Liver (tissue), 9 donors: ENCODE data around the gene ADAMTS20. TPM values are rescaled to one million over a fixed set of nuclear protein-coding genes. Genes with fewer than 3 reads are reported as not detected.

Source experiments
- DNase-seq: peaks from one replicate; pipeline ENCODE4 v3.0.0-alpha.2; 2017; ENCODE audit warnings: low spot score
- H3K27ac ChIP-seq, 2 donors: one replicate each; pipeline ENCODE4 v1.7.0; 2013; ENCODE audit warnings: inconsistent platforms in 2 of 2, low read length in 2 of 2, control low read depth in 1 of 2, low read depth in 1 of 2, mild to moderate bottlenecking in 1 of 2
- H3K27me3 ChIP-seq, 4 donors: one replicate each; pipeline versions ENCODE4 v1.6.1 to v1.7.0; 2013; ENCODE audit warnings: low read length in 3 of 4, inconsistent platforms in 1 of 4, mild to moderate bottlenecking in 1 of 4, moderate library complexity in 1 of 4; ENCODE audit not compliant: control insufficient read depth in 4 of 4, insufficient read depth in 4 of 4
- H3K36me3 ChIP-seq, 4 donors: one replicate each; pipeline versions ENCODE4 v1.6.1 to v1.7.0; 2013; ENCODE audit warnings: low read length in 3 of 4, mild to moderate bottlenecking in 3 of 4, low read depth in 1 of 4, moderate library complexity in 1 of 4; ENCODE audit not compliant: control insufficient read depth in 4 of 4, insufficient read depth in 3 of 4
- H3K4me1 ChIP-seq, 4 donors: one replicate each; pipeline versions ENCODE4 v1.6.1 to v1.7.0; 2013; ENCODE audit warnings: low read length in 3 of 4, mild to moderate bottlenecking in 3 of 4, moderate library complexity in 1 of 4; ENCODE audit not compliant: control insufficient read depth in 4 of 4, insufficient read depth in 4 of 4
- H3K4me3 ChIP-seq, 3 donors: one replicate each; pipeline versions ENCODE4 v1.6.1 to v1.7.0; 2013; ENCODE audit warnings: low read length in 3 of 3, control low read depth in 1 of 3, low read depth in 1 of 3, mild to moderate bottlenecking in 1 of 3
- H3K9ac ChIP-seq, 2 donors: one replicate each; pipeline ENCODE4 v1.7.0; 2013; ENCODE audit warnings: low read length in 2 of 2, mild to moderate bottlenecking in 2 of 2, moderate library complexity in 2 of 2, control low read depth in 1 of 2, low read depth in 1 of 2
- H3K9me3 ChIP-seq, 4 donors: one replicate each; pipeline versions ENCODE4 v1.6.1 to v1.7.0; 2013; ENCODE audit warnings: low read length in 3 of 4; ENCODE audit not compliant: control insufficient read depth in 4 of 4
- CTCF ChIP-seq: fragments of 150-350 bp; IDR thresholded peaks from 2 replicates; pipeline ENCODE4 v1.5.1; 2017; ENCODE audit warnings: improper control_type of control experiment, low read depth, low read length; ENCODE audit not compliant: missing input control
- EGR1 ChIP-seq, 2 donors: IDR thresholded peaks; 2 replicates each; pipeline ENCODE4 v1.6.1; 2016 to 2018; ENCODE audit warnings: antibody characterized with exemption in 2 of 2, low read depth in 2 of 2
- FOXA1 ChIP-seq: IDR thresholded peaks from 2 replicates; pipeline ENCODE4 v1.6.1; 2016; ENCODE audit warnings: antibody characterized with exemption
- FOXA2 ChIP-seq: IDR thresholded peaks from 2 replicates; pipeline ENCODE4 v1.6.1; 2016; ENCODE audit warnings: antibody characterized with exemption
- GABPA ChIP-seq, 2 donors: IDR thresholded peaks in 1 of 2; conservative IDR thresholded peaks in 1 of 2; 2 replicates each; pipeline ENCODE4 v1.6.1; 2016; ENCODE audit warnings: antibody characterized with exemption in 2 of 2, mild to moderate bottlenecking in 1 of 2, moderate library complexity in 1 of 2
- HNF4A ChIP-seq, 2 donors: conservative IDR thresholded peaks; 2 replicates each; pipeline ENCODE4 v1.6.1; 2016; ENCODE audit warnings: antibody characterized with exemption in 2 of 2, mild to moderate bottlenecking in 2 of 2
- HNF4G ChIP-seq: IDR thresholded peaks from 2 replicates; pipeline ENCODE4 v1.6.1; 2016; ENCODE audit warnings: antibody characterized with exemption
- JUND ChIP-seq, 2 donors: IDR thresholded peaks; 2 replicates each; pipeline ENCODE4 v1.6.1; 2016; ENCODE audit warnings: antibody characterized with exemption in 2 of 2
- MAX ChIP-seq: IDR thresholded peaks from 2 replicates; pipeline ENCODE4 v1.6.1; 2016; ENCODE audit warnings: antibody characterized with exemption
- NR2F2 ChIP-seq: IDR thresholded peaks from 2 replicates; pipeline ENCODE4 v1.6.1; 2016; ENCODE audit warnings: antibody characterized with exemption
- RAD21 ChIP-seq, 2 donors: IDR thresholded peaks; 2 replicates each; pipeline ENCODE4 v1.6.1; 2016; ENCODE audit warnings: antibody characterized with exemption in 2 of 2, mild to moderate bottlenecking in 2 of 2
- REST ChIP-seq: IDR thresholded peaks from 2 replicates; pipeline ENCODE4 v1.6.1; 2016; ENCODE audit warnings: antibody characterized with exemption, mild to moderate bottlenecking
- RXRA ChIP-seq, 2 donors: IDR thresholded peaks; 2 replicates each; pipeline ENCODE4 v1.6.1; 2017 to 2018; ENCODE audit warnings: antibody characterized with exemption in 2 of 2, mild to moderate bottlenecking in 1 of 2
- SP1 ChIP-seq: IDR thresholded peaks from 2 replicates; pipeline ENCODE4 v1.6.1; 2018; ENCODE audit warnings: antibody characterized with exemption, mild to moderate bottlenecking
- TAF1 ChIP-seq: conservative IDR thresholded peaks from 2 replicates; pipeline ENCODE4 v1.6.1; 2016; ENCODE audit warnings: antibody characterized with exemption, mild to moderate bottlenecking
- YY1 ChIP-seq: IDR thresholded peaks from 2 replicates; pipeline ENCODE4 v1.6.1; 2016; ENCODE audit warnings: antibody characterized with exemption, mild to moderate bottlenecking
- ZBTB33 ChIP-seq: IDR thresholded peaks from 2 replicates; pipeline ENCODE4 v1.6.1; 2016; ENCODE audit warnings: antibody characterized with exemption
- WGBS: extraction: QIAGEN DNeasy Blood & Tissue Kit; methylation state at CpG from one replicate; pipeline ENCODE4 v1.1.7; 2013; 5-methylcytosine and 5-hydroxymethylcytosine counted together
- polyA plus RNA-seq, 2 donors: library from polyadenylated mRNA; stranded (reverse) in 1 of 2; unstranded in 1 of 2; fragments of 200-250 nt in 1 of 2; fragments of >200 nt in 1 of 2; fragmentation: Nextera tagmentation in 1 of 2; extraction: Ambion mirVana in 1 of 2; gene quantifications; one replicate each; pipeline versions ENCODE4 v1.2.1 to v1.2.3, GENCODE V29; 2013 to 2015
- total RNA-seq, 2 donors: library from RNA; depleted of rRNA; stranded (reverse); fragments of >200 nt; gene quantifications; one replicate each; pipeline ENCODE4 v1.2.3, GENCODE V29; 2014
- TF ChIP-seq, protein P1 (sequence below): IDR thresholded peaks from 2 replicates; pipeline ENCODE4 v1.6.1; 2016; ENCODE audit warnings: antibody characterized with exemption
- donor health status: healthy.
- donor health status: healthy.
- donor health status: healthy.
- donor health status: healthy.
- donor health status: healthy.

ADAMTS20 gene
- total and polyA plus RNA-seq, 4 donors = 0.05 TPM; not detected in 3

DNA sequence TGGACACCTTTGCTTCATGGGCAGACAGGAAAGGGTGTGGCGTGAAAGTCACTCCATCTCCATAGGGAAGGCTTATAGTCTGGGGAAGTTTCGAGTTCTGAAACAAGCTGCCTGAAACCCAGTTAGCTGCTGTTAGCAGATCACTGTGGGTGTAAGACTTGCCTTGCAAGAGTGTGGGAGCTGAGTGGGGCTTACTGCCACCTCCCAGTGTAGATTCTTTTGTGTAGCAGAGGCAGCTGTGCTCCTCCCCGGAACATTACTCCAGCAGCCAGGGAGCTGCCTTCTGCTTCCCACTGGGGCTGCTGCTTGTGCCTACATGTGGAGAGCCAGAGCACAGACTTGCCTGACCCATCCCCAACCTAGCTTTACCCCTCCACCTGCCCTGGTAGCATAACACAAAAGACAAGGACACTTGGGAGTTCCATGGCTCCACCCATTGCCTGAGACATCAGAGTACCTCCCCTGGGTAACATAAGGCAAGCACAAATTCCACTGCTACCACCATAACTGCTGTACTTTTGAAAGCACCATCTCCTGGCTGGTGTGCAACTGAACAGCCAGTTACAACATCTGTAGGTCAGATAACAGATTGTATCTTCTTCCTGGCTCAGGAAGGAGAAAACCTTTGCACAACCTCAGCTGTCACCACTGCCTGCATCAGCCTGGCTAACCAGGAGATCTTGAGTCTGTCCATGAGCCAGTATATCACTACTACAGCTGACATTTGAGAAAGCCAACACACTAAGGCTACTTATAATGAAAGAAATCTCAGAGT, 69.5 kb downstream of the ADAMTS20 start:
- 77% methylated on average over 3 of the region's 3 CpGs for WGBS
- Histone ChIP-seq H3K9me3 (no peaks in the 10 kb centered on the region), H3K4me3 (no peak overlapping the region), H3K4me1 (no peaks in the 10 kb centered on the region), H3K36me3 (no peaks in the 10 kb centered on the region), H3K27me3 (no peaks in the 10 kb centered on the region), H3K9ac (no peak overlapping the region), H3K27ac (no peak overlapping the region)
- no peak for TF ChIP-seq JUND (IDR thresholded peaks at IDR 0.05)
- no peak for TF ChIP-seq EGR1 (IDR thresholded peaks at IDR 0.05; ENCODE audit: low read depth in 2 of 2)
- TF ChIP-seq FOXA2 = no peak
- TF ChIP-seq MAX = no peak
- no peak for TF ChIP-seq NR2F2
- no peak for TF ChIP-seq TAF1
- TF ChIP-seq RAD21 (IDR thresholded peaks at IDR 0.05) = no peak
- TF ChIP-seq RXRA (IDR thresholded peaks at IDR 0.05) = no peak
- no peak for TF ChIP-seq HNF4A (conservative IDR thresholded peaks at IDR 0.05)
- no peak for TF ChIP-seq FOXA1
- TF ChIP-seq YY1 = no peak
- DNase-seq = no peak

DNA sequence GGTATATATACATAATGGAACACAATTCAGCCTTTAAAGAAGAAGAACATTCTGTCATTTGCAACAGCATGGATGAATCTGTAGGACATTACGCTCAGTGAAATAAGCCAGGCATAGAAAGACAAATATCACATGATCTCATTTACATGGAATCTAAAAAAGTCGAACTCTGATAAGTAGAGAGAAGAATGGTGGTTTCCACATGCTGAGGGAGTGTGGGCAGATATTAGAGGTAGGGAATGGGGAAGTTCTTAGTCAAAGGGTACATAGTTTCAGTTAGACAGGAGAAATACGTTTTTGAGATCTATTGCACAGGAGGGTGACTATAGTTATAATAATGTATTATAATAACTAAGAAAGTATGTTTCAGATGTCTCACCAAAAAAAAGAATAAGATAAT, 71.4 kb downstream of the ADAMTS20 start:
- Histone ChIP-seq H3K9me3 (no peaks in the 10 kb centered on the region), H3K9ac (no peak overlapping the region), H3K27ac (no peak overlapping the region), H3K4me3 (no peak overlapping the region), H3K4me1 (no peaks in the 10 kb centered on the region), H3K36me3 (no peaks in the 10 kb centered on the region), H3K27me3 (no peaks in the 10 kb centered on the region)
- TF ChIP-seq CTCF (no peak), MAX (no peak), JUND (IDR thresholded peaks at IDR 0.05) (no peak), RAD21 (IDR thresholded peaks at IDR 0.05) (no peak), SP1 (no peak), GABPA (IDR thresholded peaks at IDR 0.05 in 1 of 2, conservative IDR thresholded peaks at IDR 0.05 in 1 of 2) (no peak), YY1 (no peak), ZBTB33 (no peak), HNF4G (no peak), RXRA (IDR thresholded peaks at IDR 0.05) (no peak), REST (no peak), FOXA1 (no peak)
- TF ChIP-seq, protein P1, sequence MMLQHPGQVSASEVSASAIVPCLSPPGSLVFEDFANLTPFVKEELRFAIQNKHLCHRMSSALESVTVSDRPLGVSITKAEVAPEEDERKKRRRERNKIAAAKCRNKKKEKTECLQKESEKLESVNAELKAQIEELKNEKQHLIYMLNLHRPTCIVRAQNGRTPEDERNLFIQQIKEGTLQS = no peak
- no peak for DNase-seq
- 67% methylated on average over 3 of the region's 3 CpGs for WGBS
